HG02571 (cell line): ENCODE measurements around the gene EGR1.

ENCODE experiments used
- ATAC-seq: cut with Tn5 transposase; IDR thresholded peaks from one replicate; pipeline ENCODE4 v1.9.1; 2021; ENCODE audit warnings: mild to moderate bottlenecking, moderate library complexity; ENCODE audit not compliant: unreplicated experiment

Gene EGR1

DNA sequence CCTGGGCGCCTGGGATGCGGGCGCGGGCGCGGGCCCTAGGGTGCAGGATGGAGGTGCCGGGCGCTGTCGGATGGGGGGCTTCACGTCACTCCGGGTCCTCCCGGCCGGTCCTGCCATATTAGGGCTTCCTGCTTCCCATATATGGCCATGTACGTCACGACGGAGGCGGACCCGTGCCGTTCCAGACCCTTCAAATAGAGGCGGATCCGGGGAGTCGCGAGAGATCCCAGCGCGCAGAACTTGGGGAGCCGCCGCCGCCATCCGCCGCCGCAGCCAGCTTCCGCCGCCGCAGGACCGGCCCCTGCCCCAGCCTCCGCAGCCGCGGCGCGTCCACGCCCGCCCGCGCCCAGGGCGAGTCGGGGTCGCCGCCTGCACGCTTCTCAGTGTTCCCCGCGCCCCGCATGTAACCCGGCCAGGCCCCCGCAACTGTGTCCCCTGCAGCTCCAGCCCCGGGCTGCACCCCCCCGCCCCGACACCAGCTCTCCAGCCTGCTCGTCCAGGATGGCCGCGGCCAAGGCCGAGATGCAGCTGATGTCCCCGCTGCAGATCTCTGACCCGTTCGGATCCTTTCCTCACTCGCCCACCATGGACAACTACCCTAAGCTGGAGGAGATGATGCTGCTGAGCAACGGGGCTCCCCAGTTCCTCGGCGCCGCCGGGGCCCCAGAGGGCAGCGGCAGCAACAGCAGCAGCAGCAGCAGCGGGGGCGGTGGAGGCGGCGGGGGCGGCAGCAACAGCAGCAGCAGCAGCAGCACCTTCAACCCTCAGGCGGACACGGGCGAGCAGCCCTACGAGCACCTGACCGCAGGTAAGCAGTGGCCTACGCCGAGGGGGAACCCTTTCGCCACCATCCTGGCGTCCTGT is at the start of gene EGR1:
EGR1 (plus strand) TSS at position 219 of the 864 bp plus-strand sequence; CDS start at position 502, 283 bp downstream.
- ATAC-seq: peak; percentile 57

DNA sequence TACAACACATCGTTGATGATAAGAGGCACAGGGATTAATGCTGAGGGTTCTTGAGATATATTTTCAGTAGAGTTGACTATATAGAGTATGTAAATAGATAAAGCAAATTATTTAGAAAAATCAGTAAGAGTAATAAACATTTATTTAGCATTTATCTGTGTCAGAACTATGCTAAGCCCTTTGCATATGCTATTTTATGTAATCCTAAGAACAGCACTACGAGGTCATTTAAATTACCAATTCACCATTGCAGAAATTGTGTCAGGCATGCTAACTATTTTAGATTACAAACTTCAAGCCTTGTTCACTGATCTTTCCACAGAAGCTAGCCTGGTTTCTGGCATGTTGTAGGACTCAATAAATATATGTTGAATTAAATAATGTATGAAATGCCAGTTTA is 46.8 kb upstream of the EGR1 start:
- no peak for ATAC-seq

DNA sequence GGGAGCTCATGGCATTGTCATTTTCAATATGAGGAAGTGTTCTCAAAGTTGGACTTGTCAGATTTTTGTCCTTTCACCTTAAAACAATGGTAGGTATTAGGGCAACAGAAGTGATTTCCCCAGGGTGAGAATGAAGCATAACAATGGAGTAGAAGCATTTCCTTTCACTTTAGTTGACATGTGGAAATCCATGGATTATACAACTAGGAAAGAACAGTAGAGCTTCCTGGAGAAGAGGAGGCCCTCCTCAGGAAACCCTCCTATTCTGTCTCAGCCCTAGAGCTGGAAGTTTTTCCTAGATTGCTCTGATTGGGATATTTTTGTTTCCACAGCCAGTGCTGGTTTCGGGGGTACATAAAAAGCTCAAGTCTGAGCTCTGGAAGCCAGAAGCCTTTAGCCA is 40.2 kb upstream of the EGR1 start:
- ATAC-seq: no peak

DNA sequence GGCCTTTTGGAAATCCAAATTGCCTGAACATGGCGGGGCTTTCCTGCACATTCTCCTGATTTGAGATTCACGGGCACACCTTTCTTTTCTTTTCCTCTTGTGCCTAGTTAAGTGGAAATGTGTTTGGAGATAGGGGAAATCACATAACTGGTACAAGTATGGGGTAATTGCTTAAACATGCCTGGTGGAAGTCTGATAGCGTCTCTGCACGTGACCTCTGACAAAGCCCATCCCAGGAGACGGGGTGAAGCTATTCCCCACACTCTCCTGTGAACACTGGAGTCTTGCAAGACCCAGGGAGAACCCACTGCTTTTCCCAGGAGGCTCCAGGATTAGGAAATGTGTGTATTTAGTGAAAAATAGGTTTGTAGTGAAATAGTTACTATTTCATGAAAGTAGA is 29.3 kb upstream of the EGR1 start:
- no peak for ATAC-seq

GRCh38 chr5:138438003-138438723 is 27.1 kb upstream of the EGR1 start:
- no peak for ATAC-seq

DNA sequence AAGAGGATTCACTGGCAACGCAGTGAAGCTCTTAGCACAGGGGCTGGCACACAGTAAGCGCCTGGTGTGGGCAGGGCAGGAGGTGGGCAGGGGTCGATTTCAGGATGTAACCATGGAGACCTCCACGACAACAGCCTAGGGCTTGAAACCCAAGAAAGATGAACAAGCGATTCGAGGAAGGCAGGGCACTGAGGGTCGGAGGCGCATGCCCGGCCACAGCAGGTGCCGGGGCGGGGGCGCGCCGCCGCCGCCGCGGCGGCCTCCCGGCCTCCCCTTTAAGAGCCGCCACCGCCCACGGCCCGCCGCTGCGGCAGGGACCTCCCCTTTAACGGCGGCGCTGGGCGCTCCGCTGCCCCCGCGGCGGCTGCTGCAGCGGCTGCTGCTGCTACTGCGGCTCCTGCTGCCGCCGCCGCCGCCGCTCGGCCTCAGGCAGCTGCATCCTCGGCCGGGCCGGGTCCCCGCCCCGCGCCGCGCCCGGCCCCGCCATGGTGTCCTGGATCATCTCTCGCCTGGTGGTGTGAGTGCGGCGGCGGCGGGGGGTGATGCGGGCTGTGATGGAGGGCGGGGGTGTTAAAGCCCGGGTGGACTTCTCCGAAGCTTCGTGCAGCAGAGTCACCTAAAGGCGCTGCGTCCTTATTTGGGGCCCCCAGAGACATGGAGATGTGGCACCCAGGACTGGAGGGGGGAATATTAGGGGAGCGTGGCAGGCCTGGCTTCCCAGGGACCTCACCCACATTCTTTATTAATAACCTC is 26.4 kb upstream of the EGR1 start, which contains the start of gene REEP2:
REEP2 (plus strand) TSS at position 334 of the 753 bp plus-strand sequence; CDS start at position 486, 152 bp downstream.
- ATAC-seq: no peak

- no peak for ATAC-seq
Measured at GRCh38 chr5:138439477-138440158, 25.7 kb upstream of the EGR1 start.

DNA sequence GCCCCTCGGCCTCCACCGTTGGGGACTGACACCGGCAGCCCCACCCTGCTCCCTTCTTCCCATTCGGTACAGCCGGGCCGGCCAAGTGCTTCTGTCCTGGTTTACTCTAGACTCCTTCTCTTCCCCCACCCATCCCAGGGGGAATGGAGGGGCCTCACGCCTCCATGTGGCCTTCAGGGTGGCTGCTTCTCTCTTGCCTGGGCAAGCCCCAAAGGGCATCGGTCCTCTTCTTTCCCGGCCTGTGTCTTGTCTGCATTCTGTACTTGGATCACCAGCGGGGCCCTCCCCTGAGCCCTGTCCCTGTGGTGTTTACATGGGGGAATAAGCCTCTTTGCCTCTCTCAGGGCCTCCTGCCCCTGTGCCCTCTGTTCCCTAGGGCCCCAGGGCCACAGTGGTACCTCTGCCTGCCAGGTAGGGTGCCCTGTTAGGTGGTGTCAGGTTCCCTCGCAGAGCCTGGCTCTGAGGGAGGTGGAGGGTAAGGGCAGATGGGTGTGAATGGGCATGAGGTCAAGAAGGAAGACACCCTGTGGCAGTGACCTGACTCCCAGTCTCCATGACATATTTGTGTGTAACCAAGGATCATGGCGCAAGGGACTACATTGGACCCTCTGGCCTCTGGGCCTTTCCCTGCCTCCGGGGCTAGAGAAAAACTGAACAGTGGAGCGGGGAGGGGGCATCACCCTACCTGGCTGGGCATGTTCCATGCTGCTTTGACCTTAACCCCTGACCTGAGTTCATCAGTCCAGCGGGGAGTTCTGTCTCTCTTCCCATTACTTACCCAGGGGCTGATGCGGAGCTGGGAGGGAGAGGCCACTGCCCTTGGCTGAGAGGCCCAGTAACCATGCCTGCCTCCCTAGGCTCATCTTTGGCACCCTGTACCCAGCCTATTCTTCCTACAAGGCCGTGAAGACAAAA is 24.9 kb upstream of the EGR1 start:
- no peak for ATAC-seq

DNA sequence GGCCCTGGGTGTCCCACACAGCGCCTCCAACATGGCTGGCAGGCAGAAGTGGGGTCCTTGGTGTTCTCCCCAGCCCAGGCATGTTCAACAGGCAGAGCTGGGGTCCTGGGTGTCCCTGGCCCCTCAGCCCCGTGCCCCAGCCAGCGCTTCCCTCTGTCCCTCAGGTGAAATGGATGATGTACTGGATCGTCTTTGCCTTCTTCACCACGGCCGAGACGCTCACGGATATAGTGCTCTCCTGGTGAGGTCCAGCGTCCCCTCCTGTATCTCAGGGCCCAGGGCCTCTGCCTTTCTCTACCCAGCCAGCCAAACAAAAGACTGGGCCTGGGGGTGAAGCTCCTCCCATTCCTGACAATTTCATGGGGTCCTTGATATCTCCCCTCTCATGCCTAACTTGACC is 24.1 kb upstream of the EGR1 start:
- no peak for ATAC-seq

- ATAC-seq: no peak
Measured at GRCh38 chr5:138444078-138444773, 21.1 kb upstream of the EGR1 start.

GRCh38 chr5:138444774-138445546 is 20.3 kb upstream of the EGR1 start:
- ATAC-seq: no peak

- no peak for ATAC-seq
Measured at GRCh38 chr5:138445547-138446271, 19.6 kb upstream of the EGR1 start.

GRCh38 chr5:138448070-138448469 is 17.2 kb upstream of the EGR1 start:
- ATAC-seq: no peak

DNA sequence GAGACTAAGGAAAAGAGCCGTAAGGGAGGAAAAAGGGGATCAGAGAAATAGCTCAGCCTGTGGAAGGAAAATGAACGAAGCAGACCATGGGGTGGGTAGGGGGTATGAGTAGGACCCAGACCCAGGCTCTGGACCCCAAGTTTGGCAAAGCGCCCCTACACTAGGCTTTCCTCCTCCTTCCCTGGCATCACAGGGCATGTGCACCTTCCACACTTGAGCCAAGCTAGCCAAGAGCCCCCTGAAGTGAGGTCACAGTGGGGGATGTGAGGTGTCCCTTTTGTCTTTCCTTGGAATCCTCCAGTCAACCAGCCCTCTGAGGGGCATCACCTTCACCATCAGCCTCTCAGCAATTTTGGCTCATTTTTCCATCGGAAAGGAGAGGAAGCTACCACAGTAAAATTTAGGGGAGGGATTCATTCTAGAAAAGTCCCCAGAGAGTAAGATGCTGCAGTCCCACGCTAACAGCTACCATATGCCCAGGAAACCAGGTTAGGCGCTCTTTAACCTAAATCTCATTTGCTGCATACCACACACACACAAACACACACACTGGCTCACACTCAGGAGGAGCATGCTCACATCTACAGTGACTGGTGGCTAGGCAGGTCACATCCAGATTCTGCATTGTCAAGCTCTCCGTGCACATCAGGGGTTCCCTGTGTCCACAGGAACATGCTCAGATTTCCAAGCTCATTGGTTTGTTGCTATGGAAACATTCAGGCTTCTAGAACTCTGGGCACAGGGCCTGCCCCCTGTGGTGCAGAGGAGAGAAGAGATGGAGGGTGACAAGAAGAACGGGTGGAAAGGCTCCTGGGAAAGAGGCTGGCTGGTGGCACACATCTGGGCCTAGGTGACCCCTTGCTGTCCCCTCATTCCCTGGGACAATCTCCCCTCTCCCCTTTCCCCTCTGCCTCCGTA is 16.5 kb upstream of the EGR1 start:
- ATAC-seq: no peak

- ATAC-seq: peak; percentile 62
Measured at GRCh38 chr5:138449501-138450239, 15.6 kb upstream of the EGR1 start.

DNA sequence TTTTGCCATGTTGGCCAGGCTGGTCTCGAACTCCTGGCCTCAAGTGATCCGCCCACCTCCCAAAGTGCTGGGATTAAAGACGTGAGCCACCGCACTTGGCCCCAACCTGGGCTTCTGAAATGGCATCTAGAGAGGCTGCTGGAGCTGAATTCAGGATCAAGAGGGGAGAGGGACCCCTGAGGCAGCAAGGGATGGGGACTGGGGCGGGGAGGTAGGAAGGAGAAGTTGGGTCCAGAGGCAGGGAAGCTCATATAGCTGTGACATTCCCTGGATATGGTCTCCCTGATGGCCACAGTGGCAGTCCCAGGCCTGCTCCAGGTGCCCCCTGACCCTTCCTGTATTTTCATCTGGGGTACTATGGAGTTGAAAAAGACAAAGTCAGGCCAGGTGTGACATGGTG is 14.3 kb upstream of the EGR1 start:
- ATAC-seq: no peak
